GM12878 (cell line): Measurements from ENCODE around the gene OS9. TPM values are rescaled to one million over a fixed set of nuclear protein-coding genes. Genes with fewer than 3 reads are reported as not detected.
"Not testable (repeated sequence)": the region's sequence is repeated elsewhere in the genome, so short reads cannot be mapped to it uniquely, and the experiment has no call there.

Experiments
- ATAC-seq: fragments of 200-7000 bp; cut with Tn5 transposase; 3 replicates; pipeline ENCODE4 v1.9.1; 2020; ENCODE audit warnings: mild to moderate bottlenecking, moderate library complexity
- BruUV-seq: library from RNA; stranded (reverse); fragments of 400-500 nt; replicated peaks from 2 replicates; lab custom pipeline; 2021; lab: Mats Ljungman, UMichigan
- CTCF ChIA-PET: fragments of 300-600 bp; sonication (Branson Sonifier 250); formaldehyde crosslinking; extraction: SDS; loops from one replicate; lab custom pipeline; 2021; ENCODE audit warnings: inconsistent platforms; lab: Yijun Ruan, JAX
- POLR2A ChIA-PET: fragments of 350-600 bp; formaldehyde crosslinking; extraction: SDS; loops from one replicate; lab custom pipeline; 2021; ENCODE audit warnings: inconsistent platforms; lab: Charles Lee
- RAD21 ChIA-PET: fragments of 300-600 bp; sonication (Branson Sonifier 250); formaldehyde crosslinking; loops from one replicate; lab custom pipeline; 2023; ENCODE audit warnings: antibody characterized with exemption; ENCODE audit not compliant: unreplicated experiment; lab: Charles Lee
- SMC1A ChIA-PET: fragments of 300-600 bp; sonication (Branson Sonifier 250); formaldehyde crosslinking; loops from one replicate; lab custom pipeline; 2023; ENCODE audit not compliant: unreplicated experiment, uncharacterized antibody; lab: Charles Lee
- DNase-seq: peaks from one replicate; pipeline ENCODE4 v3.0.0-alpha.2; 2011; ENCODE audit warnings: low read depth, low spot score
- FAIRE-seq: peaks from 3 replicates; lab custom pipeline; 2011; peaks lifted over from hg19 to GRCh38; lab: Jason Lieb, UNC
- H2AFZ ChIP-seq: 2 replicates; pipeline ENCODE4 v1.6.0; 2011; ENCODE audit warnings: low read depth, low read length, control low read depth; ENCODE audit not compliant: control insufficient read depth
- H3K27ac ChIP-seq: 2 replicates; pipeline ENCODE4 v1.5.1; 2011; ENCODE audit warnings: control low read depth; ENCODE audit not compliant: control insufficient read depth, insufficient read depth
- H3K27me3 ChIP-seq, 2 experiments: replicated peaks in 1 of 2; 2 replicates each; pipeline versions ENCODE4 v1.6.0 to v1.6.1; 2011; ENCODE audit warnings: low read length in 1 of 2; ENCODE audit not compliant: control insufficient read depth in 2 of 2, insufficient read depth in 2 of 2
- H3K36me3 ChIP-seq, 2 experiments: 2 replicates each; pipeline ENCODE4 v1.5.1; 2011; ENCODE audit warnings: low read length in 1 of 2; ENCODE audit not compliant: control insufficient read depth in 2 of 2, insufficient read depth in 2 of 2
- H3K4me1 ChIP-seq: 2 replicates; pipeline ENCODE4 v1.6.1; 2011; ENCODE audit warnings: mild to moderate bottlenecking, low read length, moderate library complexity, mixed read lengths; ENCODE audit not compliant: control insufficient read depth, insufficient read depth
- H3K4me2 ChIP-seq: 2 replicates; pipeline ENCODE4 v1.6.0; 2011; ENCODE audit warnings: control low read depth; ENCODE audit not compliant: control insufficient read depth, insufficient read depth
- H3K4me3 ChIP-seq: fragments of 200-600 bp; sonication (generic); 2 replicates; pipeline ENCODE4 v1.5.1; 2016
- H3K79me2 ChIP-seq: 2 replicates; pipeline ENCODE4 v1.6.0; 2011; ENCODE audit warnings: low read length; ENCODE audit not compliant: control insufficient read depth, insufficient read depth
- H3K9ac ChIP-seq: 2 replicates; pipeline ENCODE4 v1.8.0; 2011; ENCODE audit warnings: low read length, control low read depth, mixed read lengths; ENCODE audit not compliant: control insufficient read depth, insufficient read depth
- H3K9me3 ChIP-seq: replicated peaks from 3 replicates; pipeline ENCODE4 v1.5.1; 2011; ENCODE audit warnings: mild to moderate bottlenecking, low read length; ENCODE audit not compliant: control insufficient read depth, insufficient read depth
- H4K20me1 ChIP-seq: 2 replicates; pipeline ENCODE4 v1.6.0; 2011; ENCODE audit not compliant: control insufficient read depth, insufficient read depth
- NFIC ChIP-seq: IDR thresholded peaks from 2 replicates; pipeline ENCODE4 v1.6.1; 2012; ENCODE audit warnings: low read depth, mild to moderate bottlenecking, inconsistent platforms, low read length, moderate library complexity
- ZSCAN29 ChIP-seq: fragments of 450-650 bp; IDR thresholded peaks from 2 replicates; pipeline ENCODE4 v1.6.1; 2017; ENCODE audit warnings: mild to moderate bottlenecking, moderate library complexity
- WGBS: methylation state at CpG from one replicate; pipeline ENCODE4 v1.1.6; 2016; ENCODE audit warnings: low lambda C conversion rate; ENCODE audit not compliant: insufficient replicate concordance, insufficient coverage; ENCODE audit errors: missing lambda C conversion rate; 5-methylcytosine and 5-hydroxymethylcytosine counted together
- in situ Hi-C: fragments of 300-500 bp; cut with MboI; formaldehyde crosslinking; loops from 9 replicates; pipeline ENCODE4 v1.14.3; 2018; ENCODE audit warnings: mixed read lengths
- intact Hi-C: fragments of 100-400 bp; cut with micrococcal nuclease; formaldehyde crosslinking; loops from one replicate; pipeline ENCODE4 v1.14.2; 2022; ENCODE audit not compliant: unreplicated experiment
- polyA plus RNA-seq, 11 experiments: library from polyadenylated mRNA; depleted of rRNA in 4 of 11; unstranded in 6 of 11; stranded (reverse) in 5 of 11; fragments of >200 nt; fragmentation: Nextera tagmentation in 4 of 11; fragmentation: Illumina TruSeq in 1 of 11; extraction: Ambion mirVana in 4 of 11; extraction: Trizol in 1 of 11; gene quantifications; 1 replicate in 1 of 11; 2 replicates in 10 of 11; pipeline versions ENCODE4 v1.2.1 to v1.2.3, GENCODE V29; 2011 to 2016; ENCODE audit warnings: inconsistent platforms in 2 of 11, missing spikeins in 2 of 11, low read depth in 1 of 11
- total RNA-seq, 4 experiments: library from RNA; depleted of rRNA in 3 of 4; stranded (reverse); fragments of >200 nt in 3 of 4; fragmentation: Illumina TruSeq in 1 of 4; extraction: Trizol in 1 of 4; gene quantifications; 2 replicates each; pipeline versions ENCODE4 v1.2.1 to v1.2.3, GENCODE V29; 2013 to 2021

OS9 gene
- total and polyA plus RNA-seq, 10 of the 15 experiments (the other 5 are each of a cell fraction or from before 2014, with no cell fraction given): 5.2 to 106 (median 79.1) TPM

GRCh38 chr12:57666897-57667296, 27.0 kb upstream of the OS9 start:
- 53% methylated on average over 5 of the region's 5 CpGs for WGBS
- no peak overlapping the region for H3K4me2 ChIP-seq
- DNase-seq: no peak
- in situ Hi-C loops: no loop called here
- no peak for ATAC-seq
- RAD21 ChIA-PET: no interaction called here
- TF ChIP-seq ZSCAN29 (no peak), NFIC (no peak)
- TF ChIP-seq, all 136 proteins: peak for 0
- no peak overlapping the region for H3K4me3 ChIP-seq
- BruUV-seq: no TSS peak
- POLR2A ChIA-PET: no interaction called here
- FAIRE-seq: no peak
- H4K20me1 ChIP-seq: no peaks in the 10 kb centered on the region
- SMC1A ChIA-PET: no interaction called here
- no peaks in the 10 kb centered on the region for H3K4me1 ChIP-seq
- no peaks in the 10 kb centered on the region for H3K9me3 ChIP-seq
- no peak overlapping the region for H3K9ac ChIP-seq
- intact Hi-C loops: no loop called here
- CTCF ChIA-PET: no interaction called here
- no peak overlapping the region for H2AFZ ChIP-seq
- no peaks in the 10 kb centered on the region for H3K79me2 ChIP-seq
- H3K27me3 ChIP-seq: no peaks in the 10 kb centered on the region; a peak in 1 of 4 replicates
- H3K36me3 ChIP-seq: no peaks in the 10 kb centered on the region
- no peak overlapping the region for H3K27ac ChIP-seq

- H3K36me3 ChIP-seq, BruUV-seq, DNase-seq, H3K9ac ChIP-seq, H3K4me2 ChIP-seq, H3K4me3 ChIP-seq, intact Hi-C loops, RAD21 ChIA-PET, H3K79me2 ChIP-seq, in situ Hi-C loops, ATAC-seq, H2AFZ ChIP-seq, SMC1A ChIA-PET, H3K27me3 ChIP-seq, H3K4me1 ChIP-seq, H4K20me1 ChIP-seq, H3K9me3 ChIP-seq, FAIRE-seq, CTCF ChIA-PET, H3K27ac ChIP-seq: not testable (repeated sequence)
- POLR2A ChIA-PET: interaction anchor here (0.7 kb wide), 1 partner anchor 33 kb away, joined by 3 read pairs; no protein-coding TSS in a partner anchor
- WGBS: 59% methylated on average over 10 of the region's 10 CpGs
These were observed 24.2 kb upstream of the OS9 start for GRCh38 chr12:57669691-57670090.

- WGBS: 37% methylated on average over 3 of the region's 3 CpGs
- CTCF ChIA-PET: interaction anchor here (0.6 to 1.8 kb wide), 2 partner anchors 16 to 88 kb away, joined by 3 to 7 read pairs; no protein-coding TSS in a partner anchor
- not testable (repeated sequence) for FAIRE-seq
These were observed 22.1 kb upstream of the OS9 start for GRCh38 chr12:57671811-57672210.

More at GRCh38 chr12:57671811-57672210, 22.1 kb upstream of the OS9 start:
- DNase-seq, RAD21 ChIA-PET, H3K27ac ChIP-seq, H3K4me3 ChIP-seq, intact Hi-C loops, H3K9ac ChIP-seq, H3K4me1 ChIP-seq, H2AFZ ChIP-seq, SMC1A ChIA-PET, ATAC-seq, H3K79me2 ChIP-seq, in situ Hi-C loops, H3K4me2 ChIP-seq, H3K9me3 ChIP-seq, POLR2A ChIA-PET, H4K20me1 ChIP-seq, H3K27me3 ChIP-seq, BruUV-seq, H3K36me3 ChIP-seq: not testable (repeated sequence)
